ENCODE measurements around the gene RALGAPA2.

- TF ChIP-seq, protein P1, sequence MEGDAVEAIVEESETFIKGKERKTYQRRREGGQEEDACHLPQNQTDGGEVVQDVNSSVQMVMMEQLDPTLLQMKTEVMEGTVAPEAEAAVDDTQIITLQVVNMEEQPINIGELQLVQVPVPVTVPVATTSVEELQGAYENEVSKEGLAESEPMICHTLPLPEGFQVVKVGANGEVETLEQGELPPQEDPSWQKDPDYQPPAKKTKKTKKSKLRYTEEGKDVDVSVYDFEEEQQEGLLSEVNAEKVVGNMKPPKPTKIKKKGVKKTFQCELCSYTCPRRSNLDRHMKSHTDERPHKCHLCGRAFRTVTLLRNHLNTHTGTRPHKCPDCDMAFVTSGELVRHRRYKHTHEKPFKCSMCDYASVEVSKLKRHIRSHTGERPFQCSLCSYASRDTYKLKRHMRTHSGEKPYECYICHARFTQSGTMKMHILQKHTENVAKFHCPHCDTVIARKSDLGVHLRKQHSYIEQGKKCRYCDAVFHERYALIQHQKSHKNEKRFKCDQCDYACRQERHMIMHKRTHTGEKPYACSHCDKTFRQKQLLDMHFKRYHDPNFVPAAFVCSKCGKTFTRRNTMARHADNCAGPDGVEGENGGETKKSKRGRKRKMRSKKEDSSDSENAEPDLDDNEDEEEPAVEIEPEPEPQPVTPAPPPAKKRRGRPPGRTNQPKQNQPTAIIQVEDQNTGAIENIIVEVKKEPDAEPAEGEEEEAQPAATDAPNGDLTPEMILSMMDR (IDR thresholded peaks at IDR 0.05) = no peak
- TF ChIP-seq POLR2A (IDR thresholded peaks at IDR 0.05) = no peak
Observed at GRCh38 chr20:20520776-20521175, 191.7 kb downstream of the RALGAPA2 start.

All from testis (tissue), 2 donors.